Measurements from ENCODE around the gene PODXL.

GRCh38 chr7:131533566-131534561 lies 22.6 kb downstream of the PODXL start:
- TF ChIP-seq CTCF (IDR thresholded peaks at IDR 0.05; ENCODE audit: poor library complexity, severe bottlenecking) (no peak), EP300 (conservative IDR thresholded peaks at IDR 0.05; ENCODE audit: poor library complexity, severe bottlenecking) (no peak)

Data from neural cell (in vitro differentiated cells).